ENCODE data around the gene ZDHHC22. TPM values are rescaled to one million over a fixed set of nuclear protein-coding genes. Genes with fewer than 3 reads are reported as not detected.
A peak's percentile ranks its signal among the peaks of the same experiment; 100 is the strongest.
"Not testable (repeated sequence)": the region's sequence is repeated elsewhere in the genome, so short reads cannot be mapped to it uniquely, and the experiment has no call there.

Gene ZDHHC22
- total and polyA plus RNA-seq, 5 donors from 2014 or later = not detected

- no peaks in the 10 kb centered on the region for H3K36me3 Mint-ChIP-seq
Measured at GRCh38 chr14:77183896-77184295, 42.3 kb upstream of the ZDHHC22 start.

GRCh38 chr14:77181603-77182437 is 40.2 kb upstream of the ZDHHC22 start, which contains the start of gene TMEM63C:
Gene TMEM63C, plus strand, starts transcription at chr14:77181798. Its CDS starts 37,016 bp downstream, at chr14:77218814.
- peak within 1 kb of the TSS; percentile 66 to 83 (median 75) for H3K4me3 Mint-ChIP-seq
- H3K27me3 Mint-ChIP-seq = peaks cover 53% of the 10 kb centered on the region
- peaks cover 0 to 3% (median 0%) of the 10 kb centered on the region in 7 donors for H3K9me3 Mint-ChIP-seq
- Histone ChIP-seq H3K27ac (ENCODE audit: insufficient read depth, low read length, poor library complexity, severe bottlenecking) (no peak within 1 kb of the TSS), H3K36me3 (ENCODE audit: control insufficient read depth, insufficient read depth, low read length) (no peaks in the 10 kb centered on the region), H3K27me3 (ENCODE audit: control insufficient read depth, insufficient read depth, low read length) (peaks cover 4% of the 10 kb centered on the region), H3K4me1 (ENCODE audit: control insufficient read depth, insufficient read depth, low read length, poor library complexity, severe bottlenecking) (peaks cover 14% of the 10 kb centered on the region), H3K4me3 (ENCODE audit: low read depth, low read length) (peak within 1 kb of the TSS; percentile 41), H3K9me3 (ENCODE audit: control insufficient read depth in 2 of 2, low read length in 2 of 2) (no peaks in the 10 kb centered on the region)
- H3K4me1 Mint-ChIP-seq = peaks cover 0 to 19% (median 7%) of the 10 kb centered on the region in 4 donors
- ATAC-seq (ENCODE audit: low read depth in 2 of 2) (peak in 1 of 2 donors; percentile 63), DNase-seq (peak in 2 of 3 donors; percentile 6 to 41)
- no peak within 1 kb of the TSS for H3K27ac Mint-ChIP-seq
- no peaks in the 10 kb centered on the region for H3K36me3 Mint-ChIP-seq

More at GRCh38 chr14:77183896-77184295, 42.3 kb upstream of the ZDHHC22 start:
- DNase-seq (no peak), ATAC-seq (ENCODE audit: low read depth in 2 of 2) (no peak)
- Mint-ChIP-seq H3K9me3 (peaks cover 0 to 2% (median 0%) of the 10 kb centered on the region in 7 donors), H3K27ac (no peak overlapping the region), H3K4me3 (peak overlapping the region in 2 of 4 donors; percentile 15 to 24), H3K4me1 (peaks cover 0 to 19% (median 7%) of the 10 kb centered on the region in 4 donors), H3K27me3 (peaks cover 44% of the 10 kb centered on the region)
- Histone ChIP-seq H3K9me3 (ENCODE audit: control insufficient read depth in 2 of 2, low read length in 2 of 2) (no peaks in the 10 kb centered on the region), H3K4me1 (ENCODE audit: control insufficient read depth, insufficient read depth, low read length, poor library complexity, severe bottlenecking) (peaks cover 14% of the 10 kb centered on the region), H3K36me3 (ENCODE audit: control insufficient read depth, insufficient read depth, low read length) (no peaks in the 10 kb centered on the region), H3K27ac (ENCODE audit: insufficient read depth, low read length, poor library complexity, severe bottlenecking) (no peak overlapping the region), H3K27me3 (ENCODE audit: control insufficient read depth, insufficient read depth, low read length) (peaks cover 4% of the 10 kb centered on the region), H3K4me3 (ENCODE audit: low read depth, low read length) (no peak overlapping the region)

- Mint-ChIP-seq H3K4me3 (peak overlapping the region; percentile 66 to 83 (median 75)), H3K4me1 (peaks cover 0 to 19% (median 7%) of the 10 kb centered on the region in 4 donors), H3K36me3 (no peaks in the 10 kb centered on the region), H3K9me3 (peaks cover 0 to 3% (median 0%) of the 10 kb centered on the region in 7 donors), H3K27ac (no peak overlapping the region), H3K27me3 (peaks cover 62% of the 10 kb centered on the region)
- peaks cover 14% of the 10 kb centered on the region for H3K4me1 ChIP-seq (ENCODE audit: control insufficient read depth, insufficient read depth, low read length, poor library complexity, severe bottlenecking)
- H3K27ac ChIP-seq (ENCODE audit: insufficient read depth, low read length, poor library complexity, severe bottlenecking) = no peak overlapping the region
- H3K9me3 ChIP-seq (ENCODE audit: control insufficient read depth in 2 of 2, low read length in 2 of 2) = no peaks in the 10 kb centered on the region
- peak overlapping the region; percentile 41 for H3K4me3 ChIP-seq (ENCODE audit: low read depth, low read length)
- H3K36me3 ChIP-seq (ENCODE audit: control insufficient read depth, insufficient read depth, low read length) = no peaks in the 10 kb centered on the region
- peaks cover 4% of the 10 kb centered on the region for H3K27me3 ChIP-seq (ENCODE audit: control insufficient read depth, insufficient read depth, low read length)
- ATAC-seq (ENCODE audit: low read depth in 2 of 2) (no peak), DNase-seq (no peak)
Measured at GRCh38 chr14:77180726-77181602, 39.4 kb upstream of the ZDHHC22 start.

GRCh38 chr14:77178656-77179055 is 37.1 kb upstream of the ZDHHC22 start:
- Mint-ChIP-seq H3K4me1 (peaks cover 0 to 19% (median 7%) of the 10 kb centered on the region in 4 donors), H3K4me3 (peak overlapping the region in 1 of 4 donors; percentile 78), H3K27me3 (peaks cover 58% of the 10 kb centered on the region), H3K9me3 (peaks cover 0 to 3% (median 0%) of the 10 kb centered on the region in 7 donors), H3K27ac (no peak overlapping the region), H3K36me3 (no peaks in the 10 kb centered on the region)
- Histone ChIP-seq H3K9me3 (ENCODE audit: control insufficient read depth in 2 of 2, low read length in 2 of 2) (no peaks in the 10 kb centered on the region), H3K4me1 (ENCODE audit: control insufficient read depth, insufficient read depth, low read length, poor library complexity, severe bottlenecking) (peaks cover 14% of the 10 kb centered on the region), H3K4me3 (ENCODE audit: low read depth, low read length) (no peak overlapping the region), H3K27me3 (ENCODE audit: control insufficient read depth, insufficient read depth, low read length) (peaks cover 4% of the 10 kb centered on the region), H3K36me3 (ENCODE audit: control insufficient read depth, insufficient read depth, low read length) (no peaks in the 10 kb centered on the region), H3K27ac (ENCODE audit: insufficient read depth, low read length, poor library complexity, severe bottlenecking) (no peak overlapping the region)
- no peak for ATAC-seq (ENCODE audit: low read depth in 2 of 2)
- DNase-seq = no peak

GRCh38 chr14:77177702-77178101 is 36.1 kb upstream of the ZDHHC22 start:
- Histone ChIP-seq H3K27me3 (ENCODE audit: control insufficient read depth, insufficient read depth, low read length) (peaks cover 4% of the 10 kb centered on the region), H3K4me3 (ENCODE audit: low read depth, low read length) (no peak overlapping the region), H3K9me3 (ENCODE audit: control insufficient read depth in 2 of 2, low read length in 2 of 2) (no peaks in the 10 kb centered on the region), H3K36me3 (ENCODE audit: control insufficient read depth, insufficient read depth, low read length) (no peaks in the 10 kb centered on the region), H3K27ac (ENCODE audit: insufficient read depth, low read length, poor library complexity, severe bottlenecking) (no peak overlapping the region), H3K4me1 (ENCODE audit: control insufficient read depth, insufficient read depth, low read length, poor library complexity, severe bottlenecking) (peaks cover 14% of the 10 kb centered on the region)
- Mint-ChIP-seq H3K27me3 (peaks cover 57% of the 10 kb centered on the region), H3K4me1 (peaks cover 0 to 14% (median 5%) of the 10 kb centered on the region in 4 donors), H3K9me3 (peaks cover 0 to 4% (median 0%) of the 10 kb centered on the region in 7 donors), H3K4me3 (no peak overlapping the region), H3K36me3 (no peaks in the 10 kb centered on the region), H3K27ac (no peak overlapping the region)
- ATAC-seq (ENCODE audit: low read depth in 2 of 2) (no peak), DNase-seq (no peak)

GRCh38 chr14:77175843-77176242 is 34.3 kb upstream of the ZDHHC22 start:
- Histone ChIP-seq H3K9me3 (ENCODE audit: control insufficient read depth in 2 of 2, low read length in 2 of 2) (peaks cover 0 to 2% of the 10 kb centered on the region in 2 experiments), H3K4me3 (ENCODE audit: low read depth, low read length) (no peak overlapping the region), H3K27ac (ENCODE audit: insufficient read depth, low read length, poor library complexity, severe bottlenecking) (no peak overlapping the region), H3K4me1 (ENCODE audit: control insufficient read depth, insufficient read depth, low read length, poor library complexity, severe bottlenecking) (no peaks in the 10 kb centered on the region), H3K27me3 (ENCODE audit: control insufficient read depth, insufficient read depth, low read length) (peaks cover 5% of the 10 kb centered on the region), H3K36me3 (ENCODE audit: control insufficient read depth, insufficient read depth, low read length) (no peaks in the 10 kb centered on the region)
- Mint-ChIP-seq H3K27ac (no peak overlapping the region), H3K36me3 (no peaks in the 10 kb centered on the region), H3K27me3 (peaks cover 48% of the 10 kb centered on the region), H3K4me3 (no peak overlapping the region), H3K9me3 (peaks cover 0 to 4% (median under 1%) of the 10 kb centered on the region in 7 donors), H3K4me1 (peaks cover 0 to 1% (median 0%) of the 10 kb centered on the region in 4 donors)
- DNase-seq (no peak), ATAC-seq (ENCODE audit: low read depth in 2 of 2) (no peak)

- H3K36me3 ChIP-seq (ENCODE audit: control insufficient read depth, insufficient read depth, low read length); DNase-seq; H3K27me3 ChIP-seq (ENCODE audit: control insufficient read depth, insufficient read depth, low read length); H3K27ac Mint-ChIP-seq; H3K4me1 ChIP-seq (ENCODE audit: control insufficient read depth, insufficient read depth, low read length, poor library complexity, severe bottlenecking); H3K4me3 ChIP-seq (ENCODE audit: low read depth, low read length); H3K4me3 Mint-ChIP-seq; H3K4me1 Mint-ChIP-seq; ATAC-seq (ENCODE audit: low read depth in 2 of 2); H3K27ac ChIP-seq (ENCODE audit: insufficient read depth, low read length, poor library complexity, severe bottlenecking); H3K36me3 Mint-ChIP-seq: not testable (repeated sequence)
- peaks cover 34% of the 10 kb centered on the region for H3K27me3 Mint-ChIP-seq
- H3K9me3 Mint-ChIP-seq = peaks cover 2 to 11% (median 7%) of the 10 kb centered on the region in 7 donors
- H3K9me3 ChIP-seq (ENCODE audit: control insufficient read depth in 2 of 2, low read length in 2 of 2) = peaks cover 11 to 16% of the 10 kb centered on the region in 2 experiments
Measured at GRCh38 chr14:77173911-77174617, 32.5 kb upstream of the ZDHHC22 start.
